ENCODE data around the gene TMC1.

Gene TMC1

DNA sequence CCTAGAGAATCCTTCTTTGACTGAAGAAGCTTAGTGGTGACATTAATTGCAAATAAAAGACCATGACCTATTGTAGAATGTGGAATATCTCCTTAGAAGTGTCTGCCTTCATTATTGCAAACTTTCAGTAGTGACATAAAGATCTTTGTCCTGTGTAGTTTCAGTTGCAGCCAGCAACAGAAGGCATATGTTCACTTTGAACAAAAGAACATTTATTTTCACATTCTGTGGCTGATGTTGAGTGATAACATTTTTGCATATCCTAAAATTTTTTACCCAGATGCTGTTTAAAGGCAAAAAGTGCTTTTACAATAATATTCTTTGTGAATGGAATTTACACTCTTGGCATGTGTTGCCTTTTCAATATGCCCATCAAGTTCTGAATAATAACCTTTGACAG lies 165.9 kb downstream of the TMC1 start:
- peak; percentile 14 for DNase-seq

DNA sequence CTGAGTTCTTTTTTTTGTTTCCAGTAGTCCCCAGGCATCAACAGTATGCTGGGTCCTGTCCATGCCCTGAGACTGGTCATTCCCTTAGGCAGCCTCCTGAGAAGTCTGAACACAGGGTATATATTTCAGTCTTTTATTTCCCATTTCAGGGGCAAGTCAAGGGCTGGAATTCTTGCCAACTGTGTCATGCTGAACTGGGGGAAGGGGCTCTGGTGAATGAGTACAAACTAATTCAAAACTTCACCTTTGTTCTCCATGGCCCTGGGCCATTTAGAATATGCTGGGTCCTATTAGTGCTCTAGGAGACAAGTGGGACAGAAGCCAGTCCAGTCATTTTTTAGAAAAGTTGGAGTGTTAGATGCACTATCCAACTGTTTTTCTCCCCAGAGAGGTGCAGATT lies 170.3 kb downstream of the TMC1 start:
- no peak for DNase-seq

DNA sequence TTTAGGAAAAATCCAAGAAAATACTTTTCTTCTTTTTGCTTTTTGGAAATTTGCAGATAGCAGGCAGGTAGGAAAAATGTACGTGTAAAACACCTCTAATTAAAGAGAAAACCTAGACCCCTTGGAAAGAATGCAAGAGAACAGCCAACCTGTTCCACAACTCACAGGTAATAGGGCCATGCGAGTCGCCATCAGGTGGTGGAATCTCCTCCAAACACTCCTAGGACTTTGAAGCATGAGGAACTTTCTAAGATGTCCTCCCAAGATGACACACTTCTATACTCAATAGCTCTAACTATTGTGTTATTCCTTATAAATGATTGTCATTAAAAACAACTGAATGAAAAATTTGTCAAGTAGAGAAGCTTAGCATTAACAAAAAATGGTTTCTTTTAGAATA lies 174.0 kb downstream of the TMC1 start:
- no peak for DNase-seq

DNA sequence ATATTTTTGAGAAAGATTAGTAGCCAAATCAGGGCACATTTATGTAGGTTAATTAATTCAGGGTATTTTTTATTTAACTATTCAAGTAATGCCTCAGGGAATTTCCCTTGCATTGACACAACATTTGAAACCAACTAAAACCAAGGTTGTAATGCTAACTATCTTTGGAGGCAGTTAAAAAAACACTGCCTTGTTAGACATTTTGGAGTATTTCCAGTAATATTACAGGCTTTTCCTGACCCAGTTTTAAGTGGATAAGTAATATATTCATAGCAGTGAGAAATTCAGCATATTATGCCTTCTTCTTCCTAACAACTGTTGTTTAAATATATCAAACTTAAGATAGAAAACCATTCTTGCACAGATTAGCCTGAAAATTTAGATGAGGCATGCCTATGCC lies 175.1 kb downstream of the TMC1 start:
- no peak for DNase-seq

DNA sequence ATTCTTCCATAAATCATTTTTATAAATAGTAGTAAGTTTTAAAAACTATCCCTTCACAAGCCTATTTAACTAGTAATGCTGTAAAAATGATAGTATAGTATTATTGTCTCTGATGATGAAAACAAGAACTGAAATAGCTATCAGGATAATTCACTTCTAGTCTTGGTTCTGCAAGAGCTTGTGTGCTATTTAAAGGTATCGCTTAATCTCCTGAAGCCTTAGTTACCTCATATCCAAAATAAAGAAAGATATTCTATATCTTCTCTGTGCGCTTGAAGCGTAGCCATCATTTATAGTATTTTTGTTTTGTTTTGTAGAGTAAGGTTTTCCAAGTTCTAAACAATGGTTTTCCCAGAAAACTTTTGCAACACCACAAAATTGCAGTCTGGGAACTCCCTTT lies 180.1 kb downstream of the TMC1 start:
- no peak for DNase-seq

DNA sequence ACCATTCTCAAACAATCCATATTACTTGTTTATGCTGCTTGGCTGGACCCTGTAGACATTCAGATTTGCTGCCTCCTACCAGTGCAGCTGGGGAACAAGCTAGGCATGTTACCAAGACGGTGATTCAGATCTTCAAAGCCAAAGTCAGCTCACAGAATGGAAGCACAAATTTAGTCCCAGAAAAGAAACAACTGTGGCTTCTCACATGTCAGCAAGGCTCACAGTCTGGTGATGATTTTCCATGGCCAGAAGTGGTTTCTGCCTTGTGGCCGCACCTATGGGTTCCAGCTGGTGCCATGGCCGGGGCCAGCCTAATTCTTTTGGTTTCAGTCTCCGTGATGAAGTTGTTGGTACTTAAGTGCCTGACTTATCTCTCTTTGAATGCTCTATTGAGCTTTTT lies 182.2 kb downstream of the TMC1 start:
- no peak for DNase-seq

DNA sequence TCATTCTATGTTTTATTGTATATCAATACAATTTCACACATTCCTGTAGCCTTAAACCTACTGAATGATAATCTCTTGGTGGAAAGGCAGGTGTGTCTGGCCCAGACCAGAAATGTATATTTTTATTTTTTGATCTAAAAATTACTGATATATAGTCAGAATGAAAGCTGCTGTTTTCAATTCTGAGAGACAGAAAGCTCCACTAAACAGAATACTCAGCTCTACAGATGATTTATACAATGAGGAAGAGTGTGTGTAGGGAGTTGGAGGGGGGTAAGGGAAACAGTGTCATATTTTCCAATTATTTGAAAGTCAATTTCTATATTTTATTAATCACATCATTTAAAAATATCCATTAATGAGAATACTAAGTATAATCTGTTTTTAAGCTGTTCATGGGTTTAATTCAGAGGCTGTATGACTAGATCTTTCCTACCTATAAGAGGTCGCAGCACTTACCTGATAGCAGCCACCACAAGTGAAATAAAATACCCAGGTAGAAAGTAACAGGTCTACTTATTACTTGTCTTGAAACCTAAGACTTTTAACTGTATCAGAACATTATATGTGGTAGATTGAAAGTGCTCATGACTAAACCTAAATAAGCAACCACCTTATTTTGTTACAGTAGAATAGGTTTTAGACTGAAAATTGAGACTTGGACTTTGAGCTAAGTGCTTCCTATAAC lies 183.4 kb downstream of the TMC1 start:
- no peak for DNase-seq

DNA sequence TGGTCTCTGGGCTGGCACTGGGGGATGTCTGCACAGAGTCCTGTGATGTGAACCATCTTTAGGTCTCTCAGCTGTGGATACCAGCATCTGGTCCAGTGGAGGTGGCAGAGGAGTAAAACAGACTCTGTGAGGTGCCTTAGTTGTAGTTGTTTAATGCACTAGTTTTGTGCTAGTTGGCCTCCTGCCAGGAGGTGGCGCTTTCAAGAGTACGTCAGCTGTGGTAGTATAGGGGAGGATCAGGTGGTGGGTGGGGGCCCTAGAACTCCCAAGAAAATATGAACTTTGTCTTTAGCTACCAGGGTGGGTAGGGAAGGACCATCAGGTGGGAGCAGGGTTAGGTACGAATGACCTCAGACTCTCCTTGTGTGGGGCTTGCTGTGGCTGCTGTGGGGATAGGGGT lies 197.1 kb downstream of the TMC1 start:
- no peak for DNase-seq

DNA sequence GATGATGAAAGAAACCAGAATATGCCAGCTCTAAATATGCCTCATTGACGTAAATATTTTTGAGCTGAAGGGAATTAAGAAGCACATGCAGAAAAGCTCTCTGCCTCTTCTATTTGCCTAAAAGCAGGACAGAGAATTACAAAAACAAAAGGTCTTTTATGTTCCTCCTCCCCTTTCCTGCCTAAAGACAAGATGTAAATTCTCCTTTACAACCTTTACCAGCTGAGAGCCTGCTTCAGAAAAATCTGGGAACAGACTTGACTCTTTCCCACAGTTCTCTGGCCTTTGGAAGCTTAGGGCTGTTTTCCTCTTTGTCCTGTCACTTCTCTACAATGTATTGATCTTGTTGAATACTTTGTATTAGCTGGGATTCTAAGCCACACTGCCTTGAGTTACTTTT lies 199.7 kb downstream of the TMC1 start:
- DNase-seq: peak; percentile 30

DNA sequence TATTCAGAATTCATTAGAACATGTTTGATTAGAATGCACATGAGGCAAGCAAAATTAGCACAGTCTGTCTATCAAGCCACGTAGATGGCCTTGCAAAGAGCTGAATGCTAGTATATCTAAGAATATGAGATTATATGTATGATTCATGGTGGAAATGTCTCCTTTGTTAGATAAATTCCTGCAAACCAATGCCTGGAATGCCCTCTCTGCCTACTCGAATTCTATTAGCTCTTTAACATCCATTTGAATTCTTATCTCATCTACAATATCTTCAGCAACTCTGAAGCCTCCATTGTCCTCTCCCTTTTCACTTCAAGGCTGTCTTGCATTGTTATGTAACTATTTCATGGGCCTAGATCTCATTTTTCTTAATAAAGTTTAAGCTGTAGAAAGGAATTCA lies 205.5 kb downstream of the TMC1 start:
- DNase-seq: no peak

DNA sequence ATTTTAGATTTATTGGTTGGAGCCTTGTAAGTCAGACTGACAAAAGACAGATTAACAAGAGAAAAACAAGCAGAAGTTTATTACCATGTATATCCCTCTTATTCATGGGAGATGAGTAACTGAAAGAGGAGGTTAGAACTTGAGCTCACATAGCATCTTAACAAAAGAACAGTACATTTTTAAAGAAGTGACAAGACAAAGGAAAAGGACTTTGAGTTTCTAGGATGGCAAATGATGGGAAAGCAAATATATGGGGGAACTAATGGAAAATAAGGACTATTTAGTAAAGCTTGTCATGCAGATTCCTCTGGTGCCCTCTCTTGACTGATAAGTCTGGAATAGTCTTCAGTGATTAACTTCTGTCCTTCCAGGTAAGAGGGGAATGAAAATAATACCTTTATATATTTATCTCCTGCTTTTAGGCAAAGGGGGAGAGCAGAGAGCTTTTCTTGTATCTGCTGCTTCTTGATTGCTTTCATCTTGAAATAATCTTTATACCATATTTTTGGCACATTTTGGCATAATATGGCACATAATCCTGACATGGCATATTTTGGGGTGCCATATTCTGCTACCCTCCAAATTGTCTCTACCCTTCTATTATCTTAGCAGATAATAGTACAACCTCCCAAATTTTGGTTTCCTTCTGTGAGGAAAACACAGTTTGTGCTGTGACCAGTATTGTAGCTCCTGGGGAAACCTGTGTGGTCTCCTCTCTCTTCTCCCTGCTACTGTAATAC lies 206.8 kb downstream of the TMC1 start:
- no peak for DNase-seq

DNA sequence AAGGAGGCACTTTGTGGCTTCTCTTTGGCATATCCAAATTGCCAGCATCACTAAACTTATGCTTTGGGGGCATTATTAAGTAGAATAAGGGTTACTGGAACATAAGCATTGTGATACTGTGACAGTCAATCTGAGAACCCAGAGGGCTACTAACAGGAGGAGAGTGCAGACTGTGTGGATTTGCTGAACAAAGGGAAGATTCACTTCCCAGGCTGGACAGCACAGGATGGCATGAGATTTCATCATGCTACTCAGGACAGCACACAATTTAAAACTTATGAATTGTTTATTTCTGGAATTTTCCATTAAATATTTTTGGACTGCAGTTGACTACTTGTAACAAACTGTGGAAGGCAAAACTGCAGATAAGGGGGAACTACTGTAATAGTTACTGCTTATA lies 212.5 kb downstream of the TMC1 start:
- DNase-seq: no peak

DNA sequence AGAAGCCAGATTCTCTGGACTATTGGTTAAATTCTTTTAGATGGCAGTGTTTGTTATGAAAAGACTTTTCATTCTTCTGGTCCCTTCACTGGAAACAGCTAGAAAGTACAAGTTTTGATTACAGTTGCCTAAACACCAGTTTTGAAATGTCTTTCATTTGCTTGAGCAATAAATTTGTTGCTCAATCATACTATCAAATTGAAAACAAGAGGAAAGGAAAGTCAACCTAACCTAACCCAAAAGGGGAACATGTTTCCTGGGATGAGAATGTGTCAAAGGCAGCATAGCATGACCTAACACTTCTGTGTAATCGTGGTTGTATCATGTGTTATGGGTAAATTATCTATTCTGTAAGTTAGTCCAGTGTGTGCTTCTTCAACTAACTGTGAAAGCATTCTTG lies 213.2 kb downstream of the TMC1 start:
- DNase-seq: no peak

DNA sequence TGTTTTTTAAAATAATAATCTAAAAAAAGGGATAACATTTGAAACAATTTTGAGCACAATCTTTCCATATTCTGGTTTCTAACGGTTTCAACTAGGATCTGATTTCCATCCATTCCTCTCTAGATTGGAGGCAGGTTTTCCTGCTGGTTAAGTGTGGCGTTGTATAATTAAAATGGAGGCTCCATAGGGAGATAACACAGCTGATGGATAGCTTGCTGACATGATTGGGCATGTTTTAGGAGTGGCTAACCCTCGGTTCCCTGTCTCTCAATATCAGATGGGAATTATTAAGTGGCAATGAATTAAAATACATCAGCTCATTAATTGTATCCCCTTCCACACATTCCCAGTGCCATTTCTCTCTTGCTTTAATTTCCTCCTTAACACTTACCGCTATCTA lies 222.4 kb downstream of the TMC1 start:
- no peak for DNase-seq

DNA sequence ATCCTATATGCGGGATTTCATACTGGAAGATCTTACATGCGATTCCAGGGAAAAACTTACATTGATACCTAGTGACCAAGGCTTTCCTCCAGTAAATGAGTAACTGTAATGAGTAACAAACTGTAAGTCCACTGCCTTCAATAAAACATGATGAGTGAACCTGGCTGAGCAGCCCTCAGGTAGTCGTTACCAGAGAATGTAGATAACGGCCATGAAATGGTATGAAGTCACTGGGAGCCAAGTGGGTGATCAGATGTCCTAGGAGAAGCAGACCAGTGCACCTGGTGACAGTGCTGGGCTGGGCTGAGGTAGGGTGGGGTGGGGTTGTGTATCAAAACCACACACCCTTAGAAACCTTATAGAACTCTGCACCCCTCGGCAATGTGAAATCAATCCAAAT lies 227.9 kb downstream of the TMC1 start:
- no peak for DNase-seq

DNA sequence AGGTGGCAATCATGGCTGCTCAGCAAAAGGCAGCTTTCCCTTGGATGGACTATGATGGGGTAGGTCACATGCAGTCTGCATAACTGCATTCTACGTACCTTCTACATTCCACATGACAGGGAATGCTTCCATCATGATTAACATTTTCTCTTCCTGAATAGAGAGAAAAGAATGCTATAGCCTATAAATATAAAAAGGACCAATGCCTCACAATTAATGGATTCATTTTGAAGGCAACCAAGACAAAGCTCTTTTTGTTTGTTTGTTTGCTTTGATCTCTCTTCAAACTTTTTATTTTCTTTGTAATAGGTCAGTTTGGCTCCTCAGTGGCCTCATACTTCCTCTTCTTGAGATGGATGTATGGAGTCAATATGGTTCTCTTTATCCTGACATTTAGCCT lies 230.1 kb downstream of the TMC1 start:
- DNase-seq: no peak

DNA sequence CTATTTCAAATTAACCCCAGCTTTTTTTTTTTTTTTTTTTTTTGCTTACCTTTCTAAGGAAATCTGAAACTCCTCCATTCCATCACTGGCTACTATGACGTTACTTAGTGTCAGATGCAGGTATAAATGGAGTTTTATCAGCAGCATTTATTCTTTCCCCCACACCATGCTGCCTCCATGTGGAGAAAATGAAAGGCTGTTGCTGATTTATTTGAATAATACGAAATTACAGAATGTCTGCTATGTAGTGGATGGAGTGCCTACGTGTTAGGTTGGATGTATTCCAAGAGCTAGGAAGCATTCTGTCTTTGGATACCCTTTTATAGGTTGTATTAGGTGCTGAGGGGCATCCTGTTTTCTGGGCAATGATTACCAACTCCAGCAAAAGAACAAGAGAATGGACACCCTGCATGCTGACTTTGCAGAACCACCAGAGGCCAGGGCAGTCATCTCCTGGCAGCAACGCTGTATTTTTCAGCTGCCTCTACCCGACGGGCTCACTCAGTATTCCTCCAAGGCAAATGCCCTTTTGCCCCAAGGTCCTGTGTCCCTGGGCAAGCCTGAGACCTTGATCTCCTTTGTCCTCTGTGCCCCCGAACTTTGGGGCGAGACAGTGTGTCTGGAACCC lies 232.0 kb downstream of the TMC1 start:
- DNase-seq: peak; percentile 10

DNA sequence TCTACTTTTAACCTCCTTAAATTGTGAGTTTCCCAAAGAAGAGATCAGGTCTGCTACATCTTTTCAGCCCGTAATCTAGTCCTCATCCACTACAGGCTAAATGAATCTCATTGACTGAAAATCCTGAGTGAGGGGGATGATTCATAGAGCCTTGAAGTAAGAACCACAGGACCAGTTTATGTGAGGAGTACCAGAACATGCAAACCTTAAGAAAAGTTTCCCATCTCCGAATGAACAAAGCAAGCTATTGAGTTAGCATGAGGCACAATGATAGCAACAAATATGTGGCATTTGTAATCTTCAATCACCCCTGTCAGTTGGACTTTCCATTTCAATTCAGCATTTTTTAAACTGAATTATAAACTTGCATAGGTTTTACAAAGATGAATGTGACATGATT lies 234.4 kb downstream of the TMC1 start:
- no peak for DNase-seq

DNA sequence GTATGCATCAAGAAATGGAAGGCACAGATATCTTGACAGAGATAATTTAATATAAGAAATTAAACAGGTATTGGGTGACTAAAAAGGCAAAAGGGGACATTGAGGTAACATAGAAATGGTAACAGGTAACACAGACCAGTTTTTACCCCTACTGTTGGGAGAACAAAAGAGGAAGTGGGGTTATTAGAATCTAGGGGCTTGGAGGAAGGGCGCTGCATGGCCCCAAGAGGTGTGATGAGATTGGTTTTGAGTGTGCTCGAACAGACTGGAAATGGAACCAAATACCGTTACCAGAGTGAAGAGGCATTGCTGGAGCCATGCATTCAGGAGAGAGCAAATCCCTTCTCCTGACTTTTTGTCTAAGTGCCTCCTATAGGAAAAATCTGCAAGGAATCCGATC lies 237.5 kb downstream of the TMC1 start:
- DNase-seq: no peak

DNA sequence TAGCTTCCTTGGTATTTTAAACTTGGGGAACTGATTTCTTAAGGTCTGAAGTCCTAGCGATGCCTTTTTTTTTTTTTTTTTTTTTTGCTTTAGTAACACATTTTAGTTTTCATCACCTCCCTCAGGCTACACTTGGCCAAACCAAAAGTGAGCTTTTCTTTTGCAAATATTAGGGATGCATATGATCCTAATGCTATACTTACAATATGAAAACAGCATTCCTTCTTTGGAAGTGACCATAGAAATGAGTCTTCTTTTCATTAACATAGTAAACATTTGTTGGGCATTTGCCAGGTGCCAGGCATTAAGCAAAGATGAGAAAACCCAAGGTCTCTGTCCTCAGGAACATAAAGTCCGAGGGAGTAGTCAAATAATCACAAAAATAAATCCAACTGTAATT lies 241.6 kb downstream of the TMC1 start:
- DNase-seq: no peak

DNA sequence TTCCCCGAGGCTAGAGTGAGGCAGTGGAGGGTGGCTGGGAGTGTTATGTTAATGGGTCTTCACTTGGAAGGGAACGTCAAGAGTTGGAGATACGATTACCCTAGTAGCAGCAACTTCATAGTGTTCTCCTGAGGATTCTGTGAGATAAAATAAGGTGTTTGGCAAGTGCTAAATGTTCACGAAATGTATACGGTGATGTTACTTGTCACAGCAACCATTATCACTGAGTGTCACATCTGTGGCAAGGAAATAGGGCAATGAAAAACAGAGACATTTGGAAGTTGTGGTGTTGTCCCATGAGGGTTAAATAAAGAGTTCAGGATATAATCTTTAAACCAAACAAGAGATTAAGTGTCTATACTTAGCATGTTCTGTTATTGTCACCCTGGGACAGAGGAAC lies 248.1 kb downstream of the TMC1 start:
- no peak for DNase-seq

DNA sequence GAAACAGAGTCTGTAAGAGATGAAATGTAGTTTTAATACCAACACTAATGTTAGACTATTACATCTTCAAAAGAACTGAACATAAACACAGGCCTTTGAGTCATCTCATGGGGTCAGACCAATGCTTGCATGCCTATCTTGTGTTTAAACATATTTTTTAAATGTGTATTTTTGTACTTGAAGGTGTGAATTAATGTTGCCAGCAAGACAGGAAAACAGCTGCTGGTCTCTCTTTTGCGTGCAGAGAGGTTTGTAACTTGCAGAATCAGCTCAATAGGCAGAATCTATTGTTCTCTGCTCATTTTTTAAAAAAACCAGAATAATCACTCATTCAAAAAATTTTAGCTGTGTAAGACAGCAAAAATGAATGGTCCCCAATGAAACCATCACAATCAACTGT lies 251.3 kb downstream of the TMC1 start:
- DNase-seq: no peak

DNA sequence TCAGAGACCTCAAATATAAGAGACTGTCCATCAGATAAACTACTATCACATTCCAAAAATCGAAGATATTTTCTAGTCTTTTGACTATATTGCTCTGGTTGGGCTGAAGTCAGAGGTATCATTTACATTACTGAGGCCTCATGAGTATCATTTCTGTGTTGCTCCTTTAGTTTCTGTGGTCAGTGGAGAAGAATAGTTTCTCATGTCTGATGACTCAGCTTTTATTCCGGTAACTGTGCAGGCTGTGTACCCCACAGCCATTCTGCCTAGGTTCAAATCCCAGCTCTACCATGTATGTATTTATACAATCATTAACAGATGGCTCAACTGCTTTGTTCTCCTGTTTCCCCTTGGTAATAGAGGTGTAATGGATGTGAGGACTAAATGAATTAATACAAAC lies 252.2 kb downstream of the TMC1 start:
- DNase-seq: no peak

DNA sequence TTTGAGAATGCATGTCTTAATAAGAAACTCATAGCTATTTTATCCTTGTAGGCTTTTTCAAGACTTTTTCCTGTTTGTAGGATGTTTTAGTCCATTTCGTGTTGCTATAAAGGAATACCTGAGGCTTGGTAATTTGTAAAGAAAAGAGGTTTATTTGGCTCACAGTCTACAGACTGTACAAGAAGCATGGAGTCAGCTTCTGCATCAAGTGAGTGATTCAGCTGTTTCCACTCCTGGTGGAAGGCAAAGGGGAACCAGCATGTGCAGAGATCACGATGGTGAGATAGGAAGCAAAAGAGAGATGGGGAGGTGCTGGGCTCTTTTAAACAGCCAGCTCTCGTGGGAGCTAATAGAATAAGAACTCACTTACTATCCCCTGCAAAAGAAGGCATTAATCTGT lies 254.2 kb downstream of the TMC1 start:
- DNase-seq: no peak

DNA sequence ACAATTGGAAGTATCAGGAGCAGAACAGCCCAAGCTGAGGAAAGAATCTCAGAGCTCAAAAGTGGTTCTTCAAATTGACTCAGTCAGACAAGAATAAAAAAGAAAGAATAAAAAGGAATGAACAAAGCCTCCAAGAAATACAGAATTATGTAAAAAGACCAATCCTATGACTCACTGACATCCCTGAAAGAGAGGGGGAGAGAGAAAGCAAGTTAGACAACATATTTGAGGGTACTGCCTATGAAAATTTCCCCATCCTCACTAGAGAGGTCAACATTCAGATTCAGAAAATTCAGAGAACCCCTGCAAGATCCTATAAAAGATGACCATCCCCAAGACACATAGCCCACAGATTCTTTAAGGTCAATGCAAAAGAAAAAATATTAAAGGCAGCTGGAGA lies 258.2 kb downstream of the TMC1 start:
- DNase-seq: no peak
